HEK293T (cell line): Measurements from ENCODE around the gene LAMC1.

Experiments
- ARNT ChIP-seq: fragments of 450-650 bp; IDR thresholded peaks from 2 replicates; pipeline ENCODE4 v1.6.1; 2017; ENCODE audit warnings: mild to moderate bottlenecking
- BHLHE40 ChIP-seq: fragments of 450-650 bp; IDR thresholded peaks from 2 replicates; pipeline ENCODE4 v1.6.1; 2016; ENCODE audit warnings: mild to moderate bottlenecking, moderate library complexity, borderline replicate concordance
- CTBP1 ChIP-seq: fragments of 450-650 bp; IDR thresholded peaks from 2 replicates; pipeline ENCODE4 v1.6.1; 2016; ENCODE audit warnings: borderline replicate concordance
- FOXM1 ChIP-seq: fragments of 450-650 bp; IDR thresholded peaks from 2 replicates; pipeline ENCODE4 v1.6.1; 2017; ENCODE audit warnings: mild to moderate bottlenecking, borderline replicate concordance
- HDGF ChIP-seq: fragments of 450-650 bp; IDR thresholded peaks from 2 replicates; pipeline ENCODE4 v1.6.1; 2017; ENCODE audit warnings: antibody characterized with exemption, borderline replicate concordance
- L3MBTL2 ChIP-seq: fragments of 450-650 bp; conservative IDR thresholded peaks from 2 replicates; pipeline ENCODE4 v1.6.1; 2016; ENCODE audit warnings: mild to moderate bottlenecking
- SP1 ChIP-seq: fragments of 450-650 bp; IDR thresholded peaks from 2 replicates; pipeline ENCODE4 v1.6.1; 2017
- SUZ12 ChIP-seq: fragments of 450-650 bp; IDR thresholded peaks from 2 replicates; pipeline ENCODE4 v1.6.1; 2016; ENCODE audit warnings: mild to moderate bottlenecking
- TARDBP ChIP-seq: fragments of 450-650 bp; IDR thresholded peaks from 2 replicates; pipeline ENCODE4 v1.6.1; 2016
- TF ChIP-seq, protein P1 (sequence below): fragments of 450-650 bp; IDR thresholded peaks from 2 replicates; pipeline ENCODE4 v1.6.1; 2016

DNA sequence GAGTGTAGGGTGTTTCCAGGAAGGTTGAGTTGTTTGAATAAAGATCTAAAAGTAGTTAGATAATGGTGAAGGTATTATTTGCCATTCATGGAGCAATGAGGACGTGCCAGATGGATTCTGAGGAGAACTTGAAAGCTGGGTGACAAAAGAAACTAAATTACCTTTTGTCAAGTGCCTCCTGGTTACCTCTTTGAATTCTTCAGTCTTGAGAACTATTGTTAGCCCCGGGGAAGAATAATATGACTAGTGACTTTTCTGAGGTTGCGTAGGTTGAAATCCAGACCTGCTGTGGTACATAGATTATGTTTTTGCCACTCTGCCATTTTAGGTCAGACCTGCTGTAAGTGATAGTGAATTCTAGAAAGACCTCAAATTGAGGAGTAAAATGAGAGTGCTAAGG lies 11.5 kb downstream of the LAMC1 start:
- no peak for TF ChIP-seq ARNT
- TF ChIP-seq SP1, result no peak
- no peak for TF ChIP-seq FOXM1
- no peak for TF ChIP-seq TARDBP
- TF ChIP-seq CTBP1, result no peak
- no peak for TF ChIP-seq BHLHE40
- TF ChIP-seq HDGF, result no peak
- TF ChIP-seq SUZ12, result no peak
- no peak for TF ChIP-seq L3MBTL2
- TF ChIP-seq, protein P1, sequence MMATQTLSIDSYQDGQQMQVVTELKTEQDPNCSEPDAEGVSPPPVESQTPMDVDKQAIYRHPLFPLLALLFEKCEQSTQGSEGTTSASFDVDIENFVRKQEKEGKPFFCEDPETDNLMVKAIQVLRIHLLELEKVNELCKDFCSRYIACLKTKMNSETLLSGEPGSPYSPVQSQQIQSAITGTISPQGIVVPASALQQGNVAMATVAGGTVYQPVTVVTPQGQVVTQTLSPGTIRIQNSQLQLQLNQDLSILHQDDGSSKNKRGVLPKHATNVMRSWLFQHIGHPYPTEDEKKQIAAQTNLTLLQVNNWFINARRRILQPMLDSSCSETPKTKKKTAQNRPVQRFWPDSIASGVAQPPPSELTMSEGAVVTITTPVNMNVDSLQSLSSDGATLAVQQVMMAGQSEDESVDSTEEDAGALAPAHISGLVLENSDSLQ, result no peak
